Bronchial epithelial cell (primary cell): Measurements from ENCODE around the gene NFE2L2. TPM values are rescaled to one million over a fixed set of nuclear protein-coding genes. Genes with fewer than 3 reads are reported as not detected.

Source experiments
- DNase-seq: peaks from one replicate; pipeline ENCODE4 v3.0.0-alpha.2; 2010; ENCODE audit warnings: low read depth
- FAIRE-seq: peaks from 2 replicates; lab custom pipeline; 2011; peaks lifted over from hg19 to GRCh38; lab: Jason Lieb, UNC
- H3K27me3 ChIP-seq: 2 replicates; pipeline ENCODE4 v1.5.1; 2011; ENCODE audit warnings: low read length; ENCODE audit not compliant: control insufficient read depth, insufficient read depth
- H3K36me3 ChIP-seq: 2 replicates; pipeline ENCODE4 v1.5.1; 2011; ENCODE audit warnings: low read length; ENCODE audit not compliant: control insufficient read depth, insufficient read depth
- H3K4me3 ChIP-seq: 2 replicates; pipeline ENCODE4 v1.5.1; 2011; ENCODE audit warnings: mild to moderate bottlenecking, low read depth, low read length, control low read depth
- CTCF ChIP-seq: IDR thresholded peaks from 2 replicates; pipeline ENCODE4 v1.5.1; 2011; ENCODE audit warnings: mild to moderate bottlenecking, moderate library complexity, low read length, control low read depth, inconsistent platforms; ENCODE audit not compliant: insufficient read depth, severe bottlenecking
- total RNA-seq: library from RNA; depleted of rRNA; stranded (reverse); fragments of >200 nt; gene quantifications from 2 replicates; pipeline ENCODE4 v1.2.1, GENCODE V29; 2014

The NFE2L2 gene
- total RNA-seq, 1 donor from 2014 or later, result 64.5 TPM

GRCh38 chr2:177243476-177243875 lies 21.1 kb downstream of the NFE2L2 start:
- no peak for TF ChIP-seq CTCF
- Histone ChIP-seq H3K27me3 (no peaks in the 10 kb centered on the region), H3K36me3 (peaks cover 12% of the 10 kb centered on the region), H3K4me3 (no peak overlapping the region)
- DNase-seq (no peak), FAIRE-seq (no peak)

GRCh38 chr2:177243073-177243472 lies 21.5 kb downstream of the NFE2L2 start:
- Histone ChIP-seq H3K27me3 (no peaks in the 10 kb centered on the region), H3K4me3 (no peak overlapping the region), H3K36me3 (peaks cover 12% of the 10 kb centered on the region)
- FAIRE-seq, result no peak
- DNase-seq, result no peak
- no peak for TF ChIP-seq CTCF

- no peak for TF ChIP-seq CTCF
- Histone ChIP-seq H3K4me3 (no peak overlapping the region), H3K27me3 (no peaks in the 10 kb centered on the region), H3K36me3 (peaks cover 12% of the 10 kb centered on the region)
- DNase-seq (peak; percentile 91), FAIRE-seq (no peak)
Measured at GRCh38 chr2:177242121-177242987, 22.2 kb downstream of the NFE2L2 start.

- H3K4me3 ChIP-seq, result no peak overlapping the region
- no peaks in the 10 kb centered on the region for H3K27me3 ChIP-seq
- H3K36me3 ChIP-seq, result peaks cover 14% of the 10 kb centered on the region
- no peak for TF ChIP-seq CTCF
- no peak for DNase-seq
- FAIRE-seq, result no peak
Measured at GRCh38 chr2:177241711-177242120, 22.8 kb downstream of the NFE2L2 start.

GRCh38 chr2:177239932-177240630 lies 24.4 kb downstream of the NFE2L2 start:
- H3K36me3 ChIP-seq, result peaks cover 16% of the 10 kb centered on the region
- no peak overlapping the region for H3K4me3 ChIP-seq
- FAIRE-seq, result no peak
- no peaks in the 10 kb centered on the region for H3K27me3 ChIP-seq
- TF ChIP-seq CTCF, result no peak
- no peak for DNase-seq
